HEK293 (cell line): ENCODE results near the gene EFCAB12.
A peak's percentile ranks its signal among the peaks of the same experiment; 100 is the strongest.

Source experiments
- CTCF ChIA-PET: fragments of 350-600 bp; formaldehyde crosslinking; extraction: SDS; loops from one replicate; lab custom pipeline; 2021; ENCODE audit warnings: antibody characterized with exemption; lab: Yijun Ruan, JAX
- POLR2A ChIA-PET: fragments of 300-600 bp; formaldehyde crosslinking; extraction: SDS; loops from one replicate; lab custom pipeline; 2020; ENCODE audit warnings: antibody characterized with exemption, inconsistent platforms; lab: Yijun Ruan, JAX
- H3K27ac ChIP-seq: fragments of 200-500 bp; sonication (Bioruptor generic); 2 replicates; pipeline ENCODE4 v1.5.1; 2014; ENCODE audit warnings: low read depth, low read length, control low read depth, inconsistent platforms; ENCODE audit errors: extremely low read depth
- H3K36me3 ChIP-seq, 2 experiments: fragments of 200-500 bp in 1 of 2; sonication (Bioruptor generic) in 1 of 2; 1 replicate in 1 of 2; 2 replicates in 1 of 2; pipeline ENCODE4 v1.5.1; 2014 to 2017; ENCODE audit warnings: inconsistent platforms in 2 of 2, low read length in 2 of 2; ENCODE audit not compliant: control insufficient read depth in 2 of 2, insufficient read depth in 1 of 2
- H3K4me1 ChIP-seq: fragments of 200-500 bp; sonication (Bioruptor generic); 2 replicates; pipeline ENCODE4 v1.5.1; 2014; ENCODE audit warnings: mild to moderate bottlenecking, low read length, inconsistent platforms; ENCODE audit not compliant: control insufficient read depth, insufficient read depth
- H3K4me3 ChIP-seq: 2 replicates; pipeline ENCODE4 v1.5.1; 2011; ENCODE audit warnings: low read depth, mild to moderate bottlenecking, control low read depth, low read length, moderate library complexity
- H3K9me3 ChIP-seq: fragments of 200-500 bp; sonication (Bioruptor generic); 2 replicates; pipeline ENCODE4 v1.5.1; 2014; ENCODE audit warnings: low read depth, low read length, inconsistent platforms; ENCODE audit not compliant: control insufficient read depth, insufficient read depth
- GLI4 ChIP-seq: fragments of 450-650 bp; formaldehyde crosslinking; IDR thresholded peaks from 2 replicates; pipeline ENCODE4 v1.5.1; 2016; ENCODE audit warnings: missing biosample characterization, missing genetic modification characterization
- GLIS2 ChIP-seq: fragments of 450-650 bp; formaldehyde crosslinking; IDR thresholded peaks from 2 replicates; pipeline ENCODE4 v1.5.1; 2016; ENCODE audit warnings: missing biosample characterization, missing genetic modification characterization
- HOXD13 ChIP-seq: sonication (generic); formaldehyde crosslinking; IDR thresholded peaks from 2 replicates; pipeline ENCODE4 v1.8.0; 2022; ENCODE audit warnings: missing genetic modification reagents, borderline replicate concordance
- IKZF3 ChIP-seq: fragments of 450-650 bp; IDR thresholded peaks from 2 replicates; pipeline ENCODE4 v1.5.0; 2018; ENCODE audit warnings: missing biosample characterization, mild to moderate bottlenecking, missing genetic modification characterization, moderate library complexity
- KLF9 ChIP-seq: fragments of 450-650 bp; formaldehyde crosslinking; IDR thresholded peaks from 2 replicates; pipeline ENCODE4 v1.5.1; 2016; ENCODE audit warnings: missing biosample characterization, missing genetic modification characterization, low read depth
- PRDM1 ChIP-seq: fragments of 450-650 bp; formaldehyde crosslinking; IDR thresholded peaks from 2 replicates; pipeline ENCODE4; 2016; ENCODE audit warnings: missing biosample characterization, missing genetic modification characterization
- SP7 ChIP-seq: fragments of 450-650 bp; formaldehyde crosslinking; IDR thresholded peaks from 2 replicates; pipeline ENCODE4 v1.5.1; 2016; ENCODE audit warnings: missing biosample characterization, missing genetic modification characterization
- TRIM28 ChIP-seq: IDR thresholded peaks from 2 replicates; pipeline ENCODE4 v1.6.1; 2011; ENCODE audit warnings: low read length, control low read depth, borderline replicate concordance
- YY2 ChIP-seq: fragments of 450-650 bp; formaldehyde crosslinking; IDR thresholded peaks from 2 replicates; pipeline ENCODE4 v1.5.1; 2016; ENCODE audit warnings: missing biosample characterization, missing genetic modification characterization
- ZNF121 ChIP-seq: fragments of 450-650 bp; formaldehyde crosslinking; IDR thresholded peaks from 2 replicates; pipeline ENCODE4 v1.5.1; 2016; ENCODE audit warnings: missing biosample characterization, missing genetic modification characterization
- ZNF157 ChIP-seq: fragments of 450-650 bp; formaldehyde crosslinking; IDR thresholded peaks from 2 replicates; pipeline ENCODE4 v1.5.1; 2016; ENCODE audit warnings: missing biosample characterization, missing genetic modification characterization
- ZNF169 ChIP-seq: fragments of 450-650 bp; formaldehyde crosslinking; IDR thresholded peaks from 2 replicates; pipeline ENCODE4 v1.5.1; 2016; ENCODE audit warnings: missing biosample characterization, missing genetic modification characterization
- ZNF2 ChIP-seq: fragments of 450-650 bp; formaldehyde crosslinking; IDR thresholded peaks from 2 replicates; pipeline ENCODE4 v1.5.1; 2016; ENCODE audit warnings: missing biosample characterization, missing genetic modification characterization
- ZNF223 ChIP-seq: fragments of 450-650 bp; formaldehyde crosslinking; IDR thresholded peaks from 2 replicates; pipeline ENCODE4 v1.5.1; 2016; ENCODE audit warnings: missing biosample characterization, missing genetic modification characterization
- ZNF266 ChIP-seq: fragments of 450-650 bp; formaldehyde crosslinking; IDR thresholded peaks from 2 replicates; pipeline ENCODE4 v1.5.1; 2016; ENCODE audit warnings: missing biosample characterization, missing genetic modification characterization, low read depth
- ZNF302 ChIP-seq: fragments of 450-650 bp; formaldehyde crosslinking; IDR thresholded peaks from 2 replicates; pipeline ENCODE4 v1.5.1; 2016; ENCODE audit warnings: missing biosample characterization, missing genetic modification characterization, low read depth
- ZNF311 ChIP-seq: fragments of 450-650 bp; formaldehyde crosslinking; IDR thresholded peaks from 2 replicates; pipeline ENCODE4 v1.5.1; 2017; ENCODE audit warnings: missing biosample characterization, missing genetic modification characterization, borderline replicate concordance
- ZNF48 ChIP-seq: fragments of 450-650 bp; formaldehyde crosslinking; IDR thresholded peaks from 2 replicates; pipeline ENCODE4 v1.5.1; 2016; ENCODE audit warnings: missing biosample characterization, missing genetic modification characterization
- ZNF544 ChIP-seq: fragments of 450-650 bp; formaldehyde crosslinking; IDR thresholded peaks from 2 replicates; pipeline ENCODE4 v1.5.0; 2017; ENCODE audit warnings: missing biosample characterization, missing genetic modification characterization
- ZNF76 ChIP-seq: fragments of 450-650 bp; formaldehyde crosslinking; IDR thresholded peaks from 2 replicates; pipeline ENCODE4; 2016; ENCODE audit warnings: low read depth, missing biosample characterization, missing genetic modification characterization, borderline replicate concordance
- TF ChIP-seq, protein P1 (sequence below): fragments of 450-650 bp; formaldehyde crosslinking; IDR thresholded peaks from 2 replicates; pipeline ENCODE4 v1.5.1; 2016; ENCODE audit warnings: missing biosample characterization, missing genetic modification characterization, borderline replicate concordance
- TF ChIP-seq, protein P2 (sequence below): fragments of 450-650 bp; formaldehyde crosslinking; IDR thresholded peaks from 2 replicates; pipeline ENCODE4 v1.5.1; 2016; ENCODE audit warnings: missing biosample characterization, missing genetic modification characterization
- TF ChIP-seq, protein P3 (sequence below): fragments of 450-650 bp; formaldehyde crosslinking; IDR thresholded peaks from 2 replicates; pipeline ENCODE4 v1.5.1; 2016; ENCODE audit warnings: missing biosample characterization, missing genetic modification characterization
- TF ChIP-seq, protein P4 (sequence below): fragments of 450-650 bp; formaldehyde crosslinking; IDR thresholded peaks from 2 replicates; pipeline ENCODE4 v1.5.1; 2016; ENCODE audit warnings: missing biosample characterization, missing genetic modification characterization
- TF ChIP-seq, protein P5 (sequence below): fragments of 450-650 bp; formaldehyde crosslinking; IDR thresholded peaks from 2 replicates; pipeline ENCODE4 v1.5.1; 2017; ENCODE audit warnings: missing biosample characterization, missing genetic modification characterization

Gene EFCAB12

DNA sequence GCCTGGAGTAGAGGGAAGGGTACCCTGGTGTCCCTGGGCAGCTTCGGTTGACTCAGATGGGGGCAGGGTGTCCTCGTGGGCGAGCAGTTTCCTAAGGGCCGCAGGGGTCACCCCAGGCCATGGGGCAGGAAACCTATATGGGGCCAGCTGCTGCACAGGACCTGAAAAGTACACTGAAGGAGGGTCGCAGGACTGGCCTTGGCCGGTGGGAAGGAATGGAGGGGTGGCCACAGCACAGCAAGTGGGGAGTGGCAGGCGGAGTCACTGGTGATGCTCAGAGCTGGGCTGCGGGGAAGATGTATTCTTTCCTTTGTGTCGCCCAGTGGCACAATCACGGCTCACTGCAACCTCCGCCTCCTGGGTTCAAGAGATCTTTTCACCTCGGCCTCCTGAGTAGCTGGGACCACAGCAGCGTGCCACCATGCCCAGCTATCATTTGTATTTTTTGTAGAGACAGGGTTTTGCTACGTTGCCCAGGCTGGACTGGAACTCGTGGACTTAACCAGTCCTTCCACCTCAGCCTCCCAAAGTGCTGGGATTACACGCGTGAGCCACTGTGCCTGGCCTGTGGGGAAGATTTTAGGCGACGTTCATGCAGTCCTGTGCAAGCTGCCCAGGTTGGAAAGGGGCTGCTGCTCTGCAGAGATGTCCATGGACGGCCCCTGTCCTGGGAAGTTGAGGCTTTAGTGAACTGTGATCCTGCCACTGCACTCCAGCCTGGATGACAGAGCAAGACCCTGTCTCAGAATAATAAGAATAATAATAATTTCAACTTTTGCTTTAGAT lies 57.2 kb downstream of the EFCAB12 start (continued):
- TF ChIP-seq ZNF223 (tag by site-specific recombination) (no peak), ZNF302 (tag by site-specific recombination) (no peak)

DNA sequence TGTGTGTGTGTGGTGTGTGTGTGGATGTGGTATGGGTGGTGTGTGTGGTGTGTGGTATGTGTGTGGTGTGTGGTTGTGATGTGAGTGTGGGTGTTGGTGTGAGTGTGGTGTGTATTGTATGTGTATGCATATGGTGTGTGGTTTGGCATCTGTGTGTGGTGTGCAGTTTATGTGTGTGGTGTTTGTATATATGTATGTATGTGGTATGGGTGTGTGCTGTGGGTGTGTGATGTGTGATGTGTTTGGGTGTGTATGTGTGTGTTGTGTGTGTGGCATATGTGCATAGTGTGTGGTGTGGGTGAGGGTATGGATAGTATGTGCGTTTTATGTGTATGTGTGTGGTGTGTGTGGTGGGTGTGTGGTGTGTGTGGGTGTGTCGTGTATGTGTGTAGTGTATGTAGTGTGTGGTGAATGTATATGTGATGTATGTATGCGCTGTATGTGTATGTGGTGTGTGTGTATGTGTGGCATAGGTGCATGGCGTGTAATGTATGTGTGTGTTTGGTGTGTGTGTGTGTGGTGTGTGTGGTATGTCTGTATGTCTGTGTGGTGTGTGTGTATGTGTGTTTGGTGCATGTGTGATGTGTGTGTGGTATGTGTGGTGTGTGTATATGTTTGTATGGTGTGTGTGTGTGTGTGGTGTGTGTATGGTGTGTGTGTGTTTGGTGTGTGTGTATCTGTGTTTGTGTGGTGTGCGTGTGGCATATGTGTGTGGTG lies 58.0 kb downstream of the EFCAB12 start:
- POLR2A ChIA-PET = no interaction called here
- no peaks in the 10 kb centered on the region; a peak in 1 of 3 replicates for H3K36me3 ChIP-seq
- CTCF ChIA-PET = no interaction called here
- no peak overlapping the region for H3K4me3 ChIP-seq
- H3K9me3 ChIP-seq = no peaks in the 10 kb centered on the region
- no peak overlapping the region for H3K27ac ChIP-seq
- no peaks in the 10 kb centered on the region for H3K4me1 ChIP-seq
- TF ChIP-seq, protein P1, sequence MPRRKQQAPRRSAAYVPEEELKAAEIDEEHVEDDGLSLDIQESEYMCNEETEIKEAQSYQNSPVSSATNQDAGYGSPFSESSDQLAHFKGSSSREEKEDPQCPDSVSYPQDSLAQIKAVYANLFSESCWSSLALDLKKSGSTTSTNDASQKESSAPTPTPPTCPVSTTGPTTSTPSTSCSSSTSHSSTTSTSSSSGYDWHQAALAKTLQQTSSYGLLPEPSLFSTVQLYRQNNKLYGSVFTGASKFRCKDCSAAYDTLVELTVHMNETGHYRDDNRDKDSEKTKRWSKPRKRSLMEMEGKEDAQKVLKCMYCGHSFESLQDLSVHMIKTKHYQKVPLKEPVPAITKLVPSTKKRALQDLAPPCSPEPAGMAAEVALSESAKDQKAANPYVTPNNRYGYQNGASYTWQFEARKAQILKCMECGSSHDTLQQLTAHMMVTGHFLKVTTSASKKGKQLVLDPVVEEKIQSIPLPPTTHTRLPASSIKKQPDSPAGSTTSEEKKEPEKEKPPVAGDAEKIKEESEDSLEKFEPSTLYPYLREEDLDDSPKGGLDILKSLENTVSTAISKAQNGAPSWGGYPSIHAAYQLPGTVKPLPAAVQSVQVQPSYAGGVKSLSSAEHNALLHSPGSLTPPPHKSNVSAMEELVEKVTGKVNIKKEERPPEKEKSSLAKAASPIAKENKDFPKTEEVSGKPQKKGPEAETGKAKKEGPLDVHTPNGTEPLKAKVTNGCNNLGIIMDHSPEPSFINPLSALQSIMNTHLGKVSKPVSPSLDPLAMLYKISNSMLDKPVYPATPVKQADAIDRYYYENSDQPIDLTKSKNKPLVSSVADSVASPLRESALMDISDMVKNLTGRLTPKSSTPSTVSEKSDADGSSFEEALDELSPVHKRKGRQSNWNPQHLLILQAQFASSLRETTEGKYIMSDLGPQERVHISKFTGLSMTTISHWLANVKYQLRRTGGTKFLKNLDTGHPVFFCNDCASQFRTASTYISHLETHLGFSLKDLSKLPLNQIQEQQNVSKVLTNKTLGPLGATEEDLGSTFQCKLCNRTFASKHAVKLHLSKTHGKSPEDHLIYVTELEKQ = no peak
- TF ChIP-seq ZNF48 (tag by site-specific recombination) (no peak), KLF9 (tag by site-specific recombination) (peak; percentile 62; the same call in 1 of the 2 replicates), YY2 (no peak), ZNF266 (no peak), ZNF169 (tag by site-specific recombination) (no peak), ZNF2 (tag by site-specific recombination) (peak; percentile 55), ZNF311 (0 out of 2 replicates have a peak, but pooled peaks have one; percentile 25), ZNF121 (tag by site-specific recombination) (no peak), GLI4 (tag by site-specific recombination) (no peak), HOXD13 (CRISPR knock-in tag) (no peak), PRDM1 (tag by site-specific recombination) (no peak), TRIM28 (no peak), GLIS2 (tag by site-specific recombination) (no peak), ZNF157 (tag by site-specific recombination) (no peak), ZNF76 (tag by site-specific recombination) (0 out of 2 replicates have a peak, but pooled peaks have one; percentile 6), IKZF3 (tag by site-specific recombination) (no peak), ZNF544 (tag by site-specific recombination) (peak; percentile 44; the same call in 1 of the 2 replicates), SP7 (tag by site-specific recombination) (no peak)
- TF ChIP-seq, protein P2, sequence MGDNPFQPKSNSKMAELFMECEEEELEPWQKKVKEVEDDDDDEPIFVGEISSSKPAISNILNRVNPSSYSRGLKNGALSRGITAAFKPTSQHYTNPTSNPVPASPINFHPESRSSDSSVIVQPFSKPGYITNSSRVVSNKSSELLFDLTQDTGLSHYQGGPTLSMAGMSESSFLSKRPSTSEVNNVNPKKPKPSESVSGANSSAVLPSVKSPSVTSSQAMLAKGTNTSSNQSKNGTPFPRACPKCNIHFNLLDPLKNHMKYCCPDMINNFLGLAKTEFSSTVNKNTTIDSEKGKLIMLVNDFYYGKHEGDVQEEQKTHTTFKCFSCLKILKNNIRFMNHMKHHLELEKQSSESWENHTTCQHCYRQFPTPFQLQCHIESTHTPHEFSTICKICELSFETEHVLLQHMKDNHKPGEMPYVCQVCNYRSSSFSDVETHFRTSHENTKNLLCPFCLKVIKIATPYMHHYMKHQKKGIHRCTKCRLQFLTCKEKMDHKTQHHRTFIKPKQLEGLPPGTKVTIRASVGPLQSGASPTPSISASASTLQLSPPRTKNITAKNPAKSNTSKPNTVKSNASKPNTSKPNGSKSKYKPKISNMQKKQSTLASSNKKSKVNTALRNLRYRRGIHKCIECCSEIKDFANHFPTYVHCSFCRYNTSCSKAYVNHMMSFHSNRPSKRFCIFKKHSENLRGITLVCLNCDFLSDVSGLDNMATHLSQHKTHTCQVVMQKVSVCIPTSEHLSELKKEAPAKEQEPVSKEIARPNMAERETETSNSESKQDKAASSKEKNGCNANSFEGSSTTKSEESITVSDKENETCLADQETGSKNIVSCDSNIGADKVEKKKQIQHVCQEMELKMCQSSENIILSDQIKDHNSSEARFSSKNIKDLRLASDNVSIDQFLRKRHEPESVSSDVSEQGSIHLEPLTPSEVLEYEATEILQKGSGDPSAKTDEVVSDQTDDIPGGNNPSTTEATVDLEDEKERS = no peak
- TF ChIP-seq, protein P3, sequence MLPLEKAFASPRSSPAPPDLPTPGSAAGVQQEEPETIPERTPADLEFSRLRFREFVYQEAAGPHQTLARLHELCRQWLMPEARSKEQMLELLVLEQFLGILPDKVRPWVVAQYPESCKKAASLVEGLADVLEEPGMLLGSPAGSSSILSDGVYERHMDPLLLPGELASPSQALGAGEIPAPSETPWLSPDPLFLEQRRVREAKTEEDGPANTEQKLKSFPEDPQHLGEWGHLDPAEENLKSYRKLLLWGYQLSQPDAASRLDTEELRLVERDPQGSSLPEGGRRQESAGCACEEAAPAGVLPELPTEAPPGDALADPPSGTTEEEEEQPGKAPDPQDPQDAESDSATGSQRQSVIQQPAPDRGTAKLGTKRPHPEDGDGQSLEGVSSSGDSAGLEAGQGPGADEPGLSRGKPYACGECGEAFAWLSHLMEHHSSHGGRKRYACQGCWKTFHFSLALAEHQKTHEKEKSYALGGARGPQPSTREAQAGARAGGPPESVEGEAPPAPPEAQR (tag by site-specific recombination) = no peak
- TF ChIP-seq, protein P4, sequence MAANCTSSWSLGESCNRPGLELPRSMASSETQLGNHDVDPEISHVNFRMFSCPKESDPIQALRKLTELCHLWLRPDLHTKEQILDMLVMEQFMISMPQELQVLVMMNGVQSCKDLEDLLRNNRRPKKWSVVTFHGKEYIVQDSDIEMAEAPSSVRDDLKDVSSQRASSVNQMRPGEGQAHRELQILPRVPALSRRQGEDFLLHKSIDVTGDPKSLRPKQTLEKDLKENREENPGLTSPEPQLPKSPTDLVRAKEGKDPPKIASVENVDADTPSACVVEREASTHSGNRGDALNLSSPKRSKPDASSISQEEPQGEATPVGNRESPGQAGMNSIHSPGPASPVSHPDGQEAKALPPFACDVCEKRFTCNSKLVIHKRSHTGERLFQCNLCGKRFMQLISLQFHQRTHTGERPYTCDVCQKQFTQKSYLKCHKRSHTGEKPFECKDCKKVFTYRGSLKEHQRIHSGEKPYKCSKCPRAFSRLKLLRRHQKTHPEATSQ (tag by site-specific recombination) = no peak
- TF ChIP-seq, protein P5, sequence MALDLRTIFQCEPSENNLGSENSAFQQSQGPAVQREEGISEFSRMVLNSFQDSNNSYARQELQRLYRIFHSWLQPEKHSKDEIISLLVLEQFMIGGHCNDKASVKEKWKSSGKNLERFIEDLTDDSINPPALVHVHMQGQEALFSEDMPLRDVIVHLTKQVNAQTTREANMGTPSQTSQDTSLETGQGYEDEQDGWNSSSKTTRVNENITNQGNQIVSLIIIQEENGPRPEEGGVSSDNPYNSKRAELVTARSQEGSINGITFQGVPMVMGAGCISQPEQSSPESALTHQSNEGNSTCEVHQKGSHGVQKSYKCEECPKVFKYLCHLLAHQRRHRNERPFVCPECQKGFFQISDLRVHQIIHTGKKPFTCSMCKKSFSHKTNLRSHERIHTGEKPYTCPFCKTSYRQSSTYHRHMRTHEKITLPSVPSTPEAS (tag by site-specific recombination) = peak; percentile 82
